Heart left ventricle (tissue), 13 donors: ENCODE results near the gene MAGT1.

Source experiments
- POLR2A ChIP-seq, 2 donors: fragments of 450-650 bp; IDR thresholded peaks; one replicate each; pipeline ENCODE4 v1.6.1; 2017; ENCODE audit warnings: antibody characterized with exemption in 2 of 2, mild to moderate bottlenecking in 2 of 2, moderate library complexity in 2 of 2
- TF ChIP-seq, protein P1 (sequence below), 12 donors: fragments of 200-600 bp; sonication (generic) in 4 of 12; IDR thresholded peaks; one replicate each; pipeline versions ENCODE4 v1.5.0 to v1.8.0; 2018 to 2022; ENCODE audit warnings: antibody characterized with exemption in 12 of 12, mild to moderate bottlenecking in 5 of 12
- donor health status: ischemic (EF 13 %, LVEDD 7.1; RV severe dilation, severe dysfunction).
- donor health status: DM: no; HTN: yes; CAD: no.
- donor health status: DM: no; HTN: no; CAD: no.
- donor health status: ischemic (EF 25% LVEDD 6.9; RV normal size, moderate dysfunction).
- donor health status: ischemic (EF 25% LVEDD 5.7; RV mildly dilated, moderate dysfunction).
- donor health status: ischemic (EF 35%, LVEDD 5.7; RV mildly dilated, moderate dysfunction).
- donor health status: nonischemic (EF 11% LVEDD 7.7; RV severe dilation, severe dysfunction).
- donor health status: DM: yes; HTN: yes; CAD: no.
- donor health status: PGD.
- donor health status: ischemic (EF 29% LVEDD 5.4; RV normal size, mild dysfunction).
- donor health status: nonischemic (EF 23%, LVEDD 6.1; RV moderate dilation, normal function).

DNA sequence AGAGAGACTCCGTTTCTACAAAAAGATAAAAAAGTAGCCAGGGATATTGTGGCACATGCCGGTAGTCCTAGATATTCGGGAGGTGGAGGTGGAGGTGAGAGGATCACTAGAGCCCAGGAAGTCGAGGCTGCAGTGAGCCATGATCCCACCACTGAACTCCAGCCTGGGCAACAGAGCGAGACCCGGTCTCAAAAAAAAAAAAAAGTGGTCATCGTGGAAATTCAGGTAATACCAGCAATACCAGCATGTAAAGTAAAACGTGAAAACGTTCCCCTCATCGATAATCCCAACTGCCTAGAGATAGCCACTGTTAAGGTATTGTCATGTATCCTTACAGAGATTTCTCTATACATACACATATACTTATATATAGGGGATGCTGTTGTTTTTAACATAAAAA lies 1.5 kb downstream of the MAGT1 start:
- no peak for TF ChIP-seq POLR2A (IDR thresholded peaks at IDR 0.05)
- TF ChIP-seq, protein P1, sequence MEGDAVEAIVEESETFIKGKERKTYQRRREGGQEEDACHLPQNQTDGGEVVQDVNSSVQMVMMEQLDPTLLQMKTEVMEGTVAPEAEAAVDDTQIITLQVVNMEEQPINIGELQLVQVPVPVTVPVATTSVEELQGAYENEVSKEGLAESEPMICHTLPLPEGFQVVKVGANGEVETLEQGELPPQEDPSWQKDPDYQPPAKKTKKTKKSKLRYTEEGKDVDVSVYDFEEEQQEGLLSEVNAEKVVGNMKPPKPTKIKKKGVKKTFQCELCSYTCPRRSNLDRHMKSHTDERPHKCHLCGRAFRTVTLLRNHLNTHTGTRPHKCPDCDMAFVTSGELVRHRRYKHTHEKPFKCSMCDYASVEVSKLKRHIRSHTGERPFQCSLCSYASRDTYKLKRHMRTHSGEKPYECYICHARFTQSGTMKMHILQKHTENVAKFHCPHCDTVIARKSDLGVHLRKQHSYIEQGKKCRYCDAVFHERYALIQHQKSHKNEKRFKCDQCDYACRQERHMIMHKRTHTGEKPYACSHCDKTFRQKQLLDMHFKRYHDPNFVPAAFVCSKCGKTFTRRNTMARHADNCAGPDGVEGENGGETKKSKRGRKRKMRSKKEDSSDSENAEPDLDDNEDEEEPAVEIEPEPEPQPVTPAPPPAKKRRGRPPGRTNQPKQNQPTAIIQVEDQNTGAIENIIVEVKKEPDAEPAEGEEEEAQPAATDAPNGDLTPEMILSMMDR (IDR thresholded peaks at IDR 0.05): no peak
